NK-92 (cell line): ENCODE measurements around the gene ATP5ME.

Experiments used
- DNase-seq: peaks from one replicate; lab custom pipeline; 2025; ENCODE audit not compliant: unreplicated experiment; lab: John Stamatoyannopoulos, UW

Gene ATP5ME

DNA sequence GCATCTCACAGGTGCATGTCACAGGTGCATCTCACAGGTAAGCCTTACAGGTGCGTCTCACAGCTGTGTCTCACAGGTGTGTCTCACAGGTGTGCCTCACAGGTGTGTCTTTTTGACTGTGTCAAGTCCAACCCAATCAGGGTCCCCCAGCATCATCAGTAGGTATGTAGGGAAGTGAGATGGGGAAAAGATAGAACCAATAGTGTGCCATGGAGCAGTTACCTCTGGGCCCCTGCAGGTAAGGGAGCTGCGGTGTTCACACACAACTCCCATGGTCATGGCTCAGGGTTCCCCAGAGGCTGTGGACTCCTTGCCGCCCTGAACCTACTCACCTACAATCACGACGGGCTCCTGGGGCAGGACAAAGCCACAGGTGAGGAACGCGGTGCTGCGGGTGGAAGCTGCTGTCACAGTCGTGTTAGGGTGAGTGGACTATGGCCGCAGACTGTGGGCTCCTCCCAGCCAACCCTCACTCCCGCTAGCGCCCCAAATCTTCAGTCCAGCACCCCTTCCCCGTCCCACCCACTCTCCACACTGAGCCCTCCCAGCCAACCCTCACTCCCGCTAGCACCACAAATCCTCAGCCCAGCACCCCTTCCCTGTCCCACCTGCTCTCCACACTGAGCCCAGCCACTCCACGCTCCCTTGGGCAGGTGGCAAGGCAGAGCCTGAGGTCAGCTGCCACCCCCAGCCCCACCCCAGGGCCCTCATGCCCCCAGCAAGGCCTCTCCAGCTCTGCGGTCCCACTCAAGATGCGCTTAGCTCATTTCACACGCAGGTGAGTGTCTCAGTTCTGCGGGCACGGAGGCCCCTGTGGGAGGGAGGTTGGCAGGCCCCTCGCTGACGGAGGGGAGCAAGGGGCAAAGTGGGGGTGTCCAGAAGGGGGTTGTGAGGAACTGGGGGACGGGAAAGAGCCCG lies 50.8 kb downstream of the ATP5ME start:
- no peak for DNase-seq
